ENCODE data around the gene ACLY. TPM values are rescaled to one million over a fixed set of nuclear protein-coding genes. Genes with fewer than 3 reads are reported as not detected.
"Not testable (repeated sequence)": the region's sequence is repeated elsewhere in the genome, so short reads cannot be mapped to it uniquely, and the experiment has no call there.

The ACLY gene
- total and polyA plus RNA-seq, 5 donors, result 23.0 to 50.8 (median 36.6) TPM

DNA sequence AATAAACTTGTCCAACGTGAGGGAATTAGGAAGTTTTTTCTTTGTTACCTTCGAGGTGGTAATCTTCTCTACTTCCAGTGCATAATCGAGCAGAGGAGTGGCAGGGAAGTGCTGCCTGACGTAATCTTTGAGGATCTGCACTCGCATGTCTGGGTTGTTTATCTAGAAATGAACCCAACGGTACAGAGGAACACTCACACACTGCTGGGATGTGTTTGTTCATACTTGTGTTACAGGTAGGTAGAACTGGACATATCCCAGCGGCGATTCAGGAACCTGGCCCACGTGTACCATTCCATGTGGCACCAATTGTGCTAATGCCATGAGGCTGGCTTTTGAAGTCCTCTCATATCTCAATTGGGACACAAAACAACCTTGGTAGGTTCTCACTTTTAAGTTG lies 49.3 kb downstream of the ACLY start:
- Histone ChIP-seq H3K27me3 (ENCODE audit: control insufficient read depth, insufficient read depth) (no peaks in the 10 kb centered on the region), H3K9me3 (ENCODE audit: control insufficient read depth, low read length) (no peaks in the 10 kb centered on the region), H3K4me1 (ENCODE audit: control insufficient read depth, insufficient read depth, low read length) (no peaks in the 10 kb centered on the region), H3K27ac (ENCODE audit: low read length) (no peak overlapping the region), H3K4me3 (ENCODE audit: low read length) (no peak overlapping the region)
- ATAC-seq (no peak), DNase-seq (no peak)
- whole genome bisulfite sequencing, result 71% methylated on average over 9 of the region's 9 CpGs
- intact Hi-C loops (cut with DNase I), result no loop called here

DNA sequence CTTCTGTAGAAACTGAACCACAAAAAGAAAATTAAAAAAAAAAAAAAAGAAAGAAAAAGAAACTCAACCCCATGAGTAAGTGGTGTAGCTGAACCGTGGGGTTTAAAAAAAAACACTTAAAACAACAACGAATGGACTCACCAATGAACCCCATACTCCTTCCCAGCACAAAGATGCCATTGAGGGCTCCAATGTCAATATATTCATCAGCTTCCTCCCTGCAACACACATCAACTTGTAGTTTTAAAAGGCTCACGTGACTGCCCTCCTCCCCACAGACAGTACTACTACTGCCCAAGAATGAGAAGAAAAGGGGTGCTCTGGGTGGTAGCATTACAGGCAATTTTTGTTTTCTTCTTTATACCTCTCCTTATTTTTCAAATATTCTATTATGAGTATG lies 50.2 kb downstream of the ACLY start:
- no peak for ATAC-seq
- DNase-seq, result no peak
- 63% methylated on average over 3 of the region's 3 CpGs for WGBS
- no peak overlapping the region for H3K4me3 ChIP-seq (ENCODE audit: low read length)
- no peak overlapping the region for H3K27ac ChIP-seq (ENCODE audit: low read length)
- H3K4me1 ChIP-seq (ENCODE audit: control insufficient read depth, insufficient read depth, low read length), result peaks cover under 1% of the 10 kb centered on the region
- no peaks in the 10 kb centered on the region for H3K9me3 ChIP-seq (ENCODE audit: control insufficient read depth, low read length)
- intact Hi-C loops (cut with DNase I), result no loop called here
- no peaks in the 10 kb centered on the region for H3K27me3 ChIP-seq (ENCODE audit: control insufficient read depth, insufficient read depth)

DNA sequence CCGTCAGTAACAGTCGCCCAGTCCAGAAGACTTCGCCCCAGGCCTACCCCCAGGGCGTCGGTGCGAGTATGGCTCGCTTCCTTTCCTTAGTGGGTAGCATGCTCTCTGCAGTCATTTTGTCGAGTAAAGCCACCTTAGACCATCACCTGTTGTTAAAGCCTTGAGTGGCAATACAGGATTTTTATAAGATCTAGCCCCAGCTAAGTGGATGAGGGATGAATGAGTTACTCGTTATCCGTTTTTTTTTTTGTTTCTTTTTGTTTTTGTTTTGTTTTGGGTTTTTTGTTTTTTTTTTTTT lies 53.2 kb downstream of the ACLY start:
- peak overlapping the region; percentile 26 for H3K4me3 ChIP-seq (ENCODE audit: low read length)
- H3K27ac ChIP-seq (ENCODE audit: low read length), result peak overlapping the region; percentile 74
- DNase-seq (no peak), ATAC-seq (no peak)
- H3K4me1 ChIP-seq (ENCODE audit: control insufficient read depth, insufficient read depth, low read length), result peaks cover 4% of the 10 kb centered on the region
- no peaks in the 10 kb centered on the region for H3K27me3 ChIP-seq (ENCODE audit: control insufficient read depth, insufficient read depth)
- intact Hi-C loops (cut with DNase I), result no loop called here
- no peaks in the 10 kb centered on the region for H3K9me3 ChIP-seq (ENCODE audit: control insufficient read depth, low read length)
- 1% methylated on average over 10 of the region's 10 CpGs for WGBS

DNA sequence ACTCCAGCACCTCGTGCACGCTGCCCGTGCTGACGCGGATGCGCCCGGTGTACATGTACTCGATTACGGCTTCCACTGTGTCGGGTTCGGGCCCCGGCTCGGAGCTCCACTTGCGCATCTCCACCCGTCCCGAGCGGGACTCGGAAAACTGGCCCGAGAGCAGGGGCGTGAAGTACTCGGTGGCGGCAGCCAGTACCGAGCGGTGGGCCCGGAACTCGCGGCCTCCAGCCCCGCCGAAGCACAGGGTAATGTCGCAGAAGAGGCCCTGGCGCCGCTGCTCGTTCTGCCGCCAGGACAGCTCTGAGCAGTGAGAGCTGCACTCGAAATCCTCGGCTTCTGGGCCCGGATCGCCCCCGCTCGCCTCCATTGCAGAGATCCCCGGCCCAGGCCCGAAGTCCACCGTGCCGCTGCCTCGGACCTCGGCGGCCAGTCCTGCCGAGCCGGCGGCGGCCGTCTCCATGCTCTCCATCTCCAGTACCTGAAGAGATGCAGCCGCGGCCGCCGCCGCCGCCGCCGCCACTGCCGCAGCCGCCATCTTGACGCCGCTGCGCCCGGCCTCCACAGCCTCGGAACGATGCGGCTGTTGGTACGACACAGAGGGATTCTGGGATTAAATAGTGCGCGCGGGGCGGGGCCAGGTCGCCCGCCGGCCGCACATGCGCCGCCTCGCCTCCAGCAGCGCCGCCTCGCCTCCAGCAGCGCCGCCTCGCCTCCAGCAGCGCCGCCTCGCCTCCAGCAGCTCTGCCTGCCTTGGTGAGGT lies 53.7 kb downstream of the ACLY start, which contains the start of gene KLHL11:
Gene KLHL11 (minus strand): TSS at position 588 of the 760 bp plus-strand sequence. CDS start 53 bp downstream, at position 535.
- Histone ChIP-seq H3K27me3 (ENCODE audit: control insufficient read depth, insufficient read depth) (no peaks in the 10 kb centered on the region), H3K4me3 (ENCODE audit: low read length) (peak within 1 kb of the TSS; percentile 87), H3K27ac (ENCODE audit: low read length) (peak within 1 kb of the TSS; percentile 91), H3K9me3 (ENCODE audit: control insufficient read depth, low read length) (no peaks in the 10 kb centered on the region), H3K4me1 (ENCODE audit: control insufficient read depth, insufficient read depth, low read length) (peaks cover 4% of the 10 kb centered on the region)
- intact Hi-C loops (cut with DNase I), result no loop called here
- DNase-seq, result peak; percentile 90 to 95 (median 94)
- under 1% methylated on average over 90 of the region's 90 CpGs for WGBS
- peak; percentile 97 to 98 for ATAC-seq

GRCh38 chr17:41864498-41864835 lies 54.3 kb downstream of the ACLY start:
- H3K4me1 ChIP-seq (ENCODE audit: control insufficient read depth, insufficient read depth, low read length), result peaks cover 4% of the 10 kb centered on the region
- H3K27ac ChIP-seq (ENCODE audit: low read length), result peak overlapping the region; percentile 91
- ATAC-seq (no peak), DNase-seq (no peak)
- under 1% methylated on average over 25 of the region's 25 CpGs for WGBS
- no peaks in the 10 kb centered on the region for H3K9me3 ChIP-seq (ENCODE audit: control insufficient read depth, low read length)
- intact Hi-C loops (cut with DNase I), result no loop called here
- no peaks in the 10 kb centered on the region for H3K27me3 ChIP-seq (ENCODE audit: control insufficient read depth, insufficient read depth)
- peak overlapping the region; percentile 87 for H3K4me3 ChIP-seq (ENCODE audit: low read length)

DNA sequence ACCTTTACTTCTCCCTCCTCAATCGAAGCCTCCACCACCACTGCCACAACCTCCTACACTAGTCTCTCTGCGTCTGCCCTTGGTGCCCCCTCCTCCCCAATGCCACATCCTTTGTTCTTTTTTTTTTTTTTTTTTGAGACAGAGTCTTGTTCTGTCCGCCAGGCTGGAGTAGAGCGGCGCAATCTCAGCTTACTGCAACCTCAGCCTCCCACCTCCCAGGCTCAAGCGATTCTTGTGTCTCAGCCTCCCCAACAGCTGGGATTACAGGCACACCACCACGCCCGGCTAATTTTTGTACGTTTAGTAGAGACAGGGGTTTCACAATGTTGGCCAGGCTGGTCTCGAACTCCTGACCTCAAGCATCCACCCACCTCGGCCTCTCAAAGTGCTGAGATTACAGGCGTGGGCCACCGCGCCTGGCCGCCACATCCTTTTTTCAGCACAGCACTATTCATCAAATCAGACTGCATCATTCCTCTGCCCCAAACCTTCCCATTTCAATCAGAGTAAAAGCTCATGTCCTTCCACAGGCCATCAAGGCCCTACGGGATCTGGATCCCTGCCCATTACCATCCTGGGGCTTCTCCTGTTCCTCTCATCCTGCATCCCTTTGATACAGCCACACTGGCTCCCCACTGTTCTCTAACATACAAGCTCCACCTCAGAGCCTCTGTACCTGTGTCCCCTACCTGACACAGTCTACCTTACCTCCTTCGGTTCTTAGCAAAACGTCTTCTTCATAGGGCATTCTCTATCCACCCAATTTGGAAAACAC lies 55.5 kb downstream of the ACLY start:
- peaks cover 4% of the 10 kb centered on the region for H3K4me1 ChIP-seq (ENCODE audit: control insufficient read depth, insufficient read depth, low read length)

GRCh38 chr17:41860254-41860931 lies 58.4 kb downstream of the ACLY start:
- H3K4me1 ChIP-seq (ENCODE audit: control insufficient read depth, insufficient read depth, low read length), result peaks cover 4% of the 10 kb centered on the region
- DNase-seq (no peak), ATAC-seq (no peak)
- H3K27me3 ChIP-seq (ENCODE audit: control insufficient read depth, insufficient read depth), result no peaks in the 10 kb centered on the region
- no peak overlapping the region for H3K4me3 ChIP-seq (ENCODE audit: low read length)
- 78% methylated on average over 3 of the region's 3 CpGs for WGBS
- H3K27ac ChIP-seq (ENCODE audit: low read length), result no peak overlapping the region
- H3K9me3 ChIP-seq (ENCODE audit: control insufficient read depth, low read length), result no peaks in the 10 kb centered on the region
- intact Hi-C loops (cut with DNase I), result no loop called here

More for the DNA sequence above, 55.5 kb downstream of the ACLY start:
- intact Hi-C loops (cut with DNase I), result no loop called here
- ATAC-seq (no peak), DNase-seq (no peak)
- Histone ChIP-seq H3K4me3 (ENCODE audit: low read length) (peak overlapping the region; percentile 87), H3K27me3 (ENCODE audit: control insufficient read depth, insufficient read depth) (no peaks in the 10 kb centered on the region), H3K9me3 (ENCODE audit: control insufficient read depth, low read length) (no peaks in the 10 kb centered on the region), H3K27ac (ENCODE audit: low read length) (no peak overlapping the region)
- 69% methylated on average over 18 of the region's 18 CpGs for WGBS

- H3K27me3 ChIP-seq (ENCODE audit: control insufficient read depth, insufficient read depth); DNase-seq; H3K9me3 ChIP-seq (ENCODE audit: control insufficient read depth, low read length); H3K4me1 ChIP-seq (ENCODE audit: control insufficient read depth, insufficient read depth, low read length); intact Hi-C loops (cut with DNase I); H3K27ac ChIP-seq (ENCODE audit: low read length); H3K4me3 ChIP-seq (ENCODE audit: low read length); ATAC-seq: not testable (repeated sequence)
- 97% methylated on average over 14 of the region's 14 CpGs for WGBS
These were observed 67.4 kb downstream of the ACLY start for GRCh38 chr17:41851382-41851781.

DNA sequence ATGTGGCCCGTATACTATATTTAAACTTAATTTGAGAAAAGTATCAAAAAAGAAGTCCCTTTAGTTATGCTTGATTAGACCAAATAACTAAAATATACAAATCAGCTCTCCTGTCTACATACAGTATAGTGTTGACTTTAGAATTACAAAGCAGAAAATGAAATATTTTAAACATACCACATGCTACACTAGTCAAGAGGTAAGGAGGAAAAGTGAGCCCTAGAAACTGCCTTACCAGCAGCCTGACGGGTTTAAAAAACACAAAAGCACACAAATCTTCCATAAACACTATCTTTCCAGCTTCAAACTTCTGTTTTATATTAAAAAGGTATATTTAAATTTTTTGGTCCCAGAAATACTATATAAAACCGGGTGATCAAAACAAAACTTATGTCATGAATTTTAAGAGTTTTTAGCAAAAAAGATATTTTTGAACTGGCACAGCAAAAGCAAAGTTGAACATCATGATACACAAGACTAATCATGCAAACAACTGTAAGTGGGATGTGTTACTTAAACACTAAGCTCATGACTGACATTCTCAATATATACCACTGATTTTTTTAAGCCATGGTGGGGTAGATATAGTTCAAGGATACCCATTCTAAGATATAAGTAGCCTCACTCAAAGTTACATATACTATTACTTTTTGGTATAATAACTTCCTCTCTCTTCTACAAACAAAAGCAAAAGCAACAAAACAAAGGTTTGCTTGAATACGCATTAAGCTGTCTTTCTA lies 69.3 kb downstream of the ACLY start:
- Histone ChIP-seq H3K4me3 (ENCODE audit: low read length) (no peak overlapping the region), H3K9me3 (ENCODE audit: control insufficient read depth, low read length) (no peaks in the 10 kb centered on the region), H3K4me1 (ENCODE audit: control insufficient read depth, insufficient read depth, low read length) (no peaks in the 10 kb centered on the region), H3K27ac (ENCODE audit: low read length) (no peak overlapping the region), H3K27me3 (ENCODE audit: control insufficient read depth, insufficient read depth) (no peaks in the 10 kb centered on the region)
- intact Hi-C loops (cut with DNase I), result no loop called here
- DNase-seq (no peak), ATAC-seq (no peak)
- WGBS, result 68% methylated on average over 4 of the region's 4 CpGs

GRCh38 chr17:41848788-41849187 lies 70.0 kb downstream of the ACLY start:
- Histone ChIP-seq H3K27ac (ENCODE audit: low read length) (no peak overlapping the region), H3K27me3 (ENCODE audit: control insufficient read depth, insufficient read depth) (no peaks in the 10 kb centered on the region), H3K9me3 (ENCODE audit: control insufficient read depth, low read length) (no peaks in the 10 kb centered on the region), H3K4me1 (ENCODE audit: control insufficient read depth, insufficient read depth, low read length) (no peaks in the 10 kb centered on the region), H3K4me3 (ENCODE audit: low read length) (no peak overlapping the region)
- DNase-seq, result no peak
- ATAC-seq, result no peak
- intact Hi-C loops (cut with DNase I), result no loop called here
- WGBS, result 65% methylated on average over 4 of the region's 4 CpGs
